HG03558 (cell line): ENCODE measurements around the gene CXCL1.

Source experiments
- ATAC-seq: cut with Tn5 transposase; IDR thresholded peaks from one replicate; pipeline ENCODE4 v1.9.1; 2021; ENCODE audit warnings: moderate number of reproducible peaks; ENCODE audit not compliant: unreplicated experiment; ENCODE audit errors: extremely low read depth

The CXCL1 gene

GRCh38 chr4:73869130-73870055 is at the start of gene CXCL1:
Gene CXCL1, plus strand, starts transcription at chr4:73869393. Its CDS starts 78 bp downstream, at chr4:73869471.
- no peak for ATAC-seq

GRCh38 chr4:73821325-73821724 is 47.9 kb upstream of the CXCL1 start:
- ATAC-seq, result no peak

- ATAC-seq, result no peak
Measured at GRCh38 chr4:73822389-73822788, 46.8 kb upstream of the CXCL1 start.

DNA sequence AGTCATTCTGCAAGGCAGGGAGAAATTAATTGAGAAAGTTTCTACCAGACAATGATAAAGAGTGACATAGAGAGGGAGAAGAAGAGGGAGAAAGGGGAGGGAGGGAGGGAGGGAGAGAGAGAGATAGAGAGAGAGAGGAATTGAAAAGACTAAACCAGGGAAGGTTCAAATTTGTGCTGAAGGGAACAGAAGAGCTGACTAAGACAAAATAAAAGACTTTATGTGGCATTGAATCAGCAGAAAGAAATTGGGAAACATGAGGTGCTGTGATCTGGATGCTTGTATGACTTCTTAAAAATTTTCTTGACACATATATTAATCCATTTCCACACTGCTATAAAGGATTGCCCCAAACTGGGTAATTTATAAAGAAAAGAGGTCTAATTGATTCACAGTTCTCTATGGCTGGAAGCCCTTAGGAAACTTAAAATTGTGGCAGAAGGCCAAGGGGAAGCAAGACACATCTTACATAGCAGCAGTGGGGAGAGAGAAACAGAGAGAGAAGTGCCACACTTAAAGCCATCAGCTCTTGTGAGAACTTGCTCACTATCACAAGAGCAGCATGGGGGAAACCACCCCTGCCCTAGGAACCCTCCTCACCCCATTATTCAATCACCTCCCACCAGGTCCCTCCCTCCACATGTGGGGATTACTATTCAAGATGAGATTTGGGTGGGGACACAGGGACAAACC is 46.2 kb upstream of the CXCL1 start:
- ATAC-seq, result no peak

DNA sequence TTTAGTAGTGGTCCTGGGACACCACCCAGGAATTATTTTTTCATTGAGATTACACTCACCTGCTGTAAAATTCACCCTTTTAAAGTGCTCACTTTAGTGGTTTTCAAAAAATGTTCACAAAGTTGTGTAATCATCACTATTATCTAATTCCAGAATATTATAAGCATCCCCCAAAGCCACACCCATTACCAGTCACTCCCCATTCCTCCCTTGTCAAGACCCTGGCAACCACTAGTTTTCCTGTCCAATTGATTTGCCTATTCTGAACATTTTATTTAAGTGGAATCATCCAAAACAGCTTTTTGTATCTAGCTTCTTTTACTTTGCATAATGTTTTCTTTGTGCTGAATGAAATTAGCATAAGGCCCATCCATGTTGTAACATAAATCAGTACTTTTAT is 45.4 kb upstream of the CXCL1 start:
- no peak for ATAC-seq

- no peak for ATAC-seq
Measured at GRCh38 chr4:73828956-73829355, 40.2 kb upstream of the CXCL1 start.

- no peak for ATAC-seq
Measured at GRCh38 chr4:73831569-73831968, 37.6 kb upstream of the CXCL1 start.

DNA sequence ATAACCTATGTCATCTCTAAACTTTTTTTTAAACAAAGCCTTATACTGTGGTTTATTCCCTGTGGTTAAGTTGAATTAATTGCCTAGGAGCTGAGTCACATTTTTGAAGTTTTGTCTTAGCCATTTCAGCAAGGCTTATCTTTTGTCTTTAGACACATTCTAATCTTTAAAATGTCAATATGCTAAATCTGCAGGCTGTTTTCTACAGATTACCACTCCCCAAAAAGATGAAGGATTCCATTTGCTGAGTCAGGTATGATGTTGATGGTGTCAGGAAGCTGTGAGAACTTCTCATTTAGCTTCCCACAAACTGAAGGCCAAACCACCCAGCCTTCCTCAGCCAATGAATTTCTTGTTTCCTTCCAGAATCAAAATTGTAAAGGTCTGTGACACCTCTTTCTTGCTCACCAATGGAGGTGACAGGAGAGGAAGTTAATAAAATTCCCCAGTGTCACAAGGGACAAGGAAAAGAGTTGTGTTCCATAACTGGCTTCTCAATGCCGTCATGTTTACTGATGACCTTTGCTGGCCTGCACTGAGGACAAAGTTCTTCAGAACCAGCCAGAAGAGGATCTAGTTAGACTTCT is 36.4 kb upstream of the CXCL1 start:
- ATAC-seq, result no peak

DNA sequence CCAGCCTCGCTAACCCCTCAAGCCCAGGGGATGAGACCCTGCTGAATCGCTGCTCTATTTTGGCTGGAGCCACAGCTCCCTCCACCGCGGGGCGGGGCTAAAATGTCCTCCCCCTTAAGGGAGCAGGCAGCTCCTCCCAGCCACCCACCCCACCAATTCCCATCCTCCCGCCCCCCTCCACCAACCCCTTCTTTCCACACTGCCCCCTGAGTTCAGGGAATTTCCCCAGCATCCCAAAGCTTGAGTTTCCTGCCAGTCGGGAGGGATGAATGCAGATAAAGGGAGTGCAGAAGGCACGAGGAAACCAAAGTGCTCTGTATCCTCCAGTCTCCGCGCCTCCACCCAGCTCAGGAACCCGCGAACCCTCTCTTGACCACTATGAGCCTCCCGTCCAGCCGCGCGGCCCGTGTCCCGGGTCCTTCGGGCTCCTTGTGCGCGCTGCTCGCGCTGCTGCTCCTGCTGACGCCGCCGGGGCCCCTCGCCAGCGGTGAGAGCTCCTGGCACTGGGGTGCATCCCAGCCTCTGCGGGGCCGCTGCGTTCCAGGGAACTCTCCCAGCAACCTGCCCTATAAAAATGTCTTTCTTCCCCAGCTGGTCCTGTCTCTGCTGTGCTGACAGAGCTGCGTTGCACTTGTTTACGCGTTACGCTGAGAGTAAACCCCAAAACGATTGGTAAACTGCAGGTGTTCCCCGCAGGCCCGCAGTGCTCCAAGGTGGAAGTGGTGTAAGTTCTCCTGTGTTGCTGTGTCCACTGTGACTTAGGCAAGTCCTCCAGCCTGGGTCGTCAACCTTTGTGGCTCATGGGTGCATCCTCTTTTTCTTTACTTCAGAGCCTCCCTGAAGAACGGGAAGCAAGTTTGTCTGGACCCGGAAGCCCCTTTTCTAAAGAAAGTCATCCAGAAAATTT is 32.6 kb upstream of the CXCL1 start, which contains the start of gene CXCL6:
Gene CXCL6, plus strand, starts transcription at position 306 of the 907 bp plus-strand sequence. Its CDS starts 73 bp downstream, at position 379.
- no peak for ATAC-seq

GRCh38 chr4:73839071-73839470 is 30.1 kb upstream of the CXCL1 start:
- ATAC-seq, result no peak

- no peak for ATAC-seq
Measured at GRCh38 chr4:73839715-73840114, 29.5 kb upstream of the CXCL1 start.

GRCh38 chr4:73841243-73841925 is 27.8 kb upstream of the CXCL1 start:
- ATAC-seq, result no peak

- no peak for ATAC-seq
Measured at GRCh38 chr4:73842696-73843095, 26.5 kb upstream of the CXCL1 start.

- ATAC-seq, result no peak
Measured at GRCh38 chr4:73843369-73843768, 25.8 kb upstream of the CXCL1 start.

DNA sequence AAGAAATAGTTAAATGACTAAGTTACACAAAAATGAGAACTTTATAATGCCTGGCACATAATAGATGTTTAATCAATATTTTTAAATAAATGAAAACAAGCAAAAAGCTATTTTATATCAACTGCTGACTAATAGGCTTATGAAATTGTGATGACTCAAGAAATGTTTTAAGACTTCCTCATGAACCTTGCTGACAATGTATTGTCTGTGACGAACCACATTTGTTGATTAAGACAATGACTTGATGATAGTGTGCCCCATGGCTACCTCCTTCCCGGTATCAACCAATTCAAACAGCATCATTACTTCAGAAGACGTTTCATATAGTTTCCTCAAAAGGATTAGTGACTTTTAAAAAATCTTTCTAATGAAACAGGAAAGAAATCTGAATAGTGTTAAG is 24.8 kb upstream of the CXCL1 start:
- ATAC-seq, result no peak

GRCh38 chr4:73844806-73845205 is 24.4 kb upstream of the CXCL1 start:
- no peak for ATAC-seq

- no peak for ATAC-seq
Measured at GRCh38 chr4:73847526-73848182, 21.5 kb upstream of the CXCL1 start.

GRCh38 chr4:73848183-73848777 is 20.9 kb upstream of the CXCL1 start:
- no peak for ATAC-seq
